LNCAP (cell line): ENCODE results near the gene SUGT1.

Source experiments
- CTCF ChIP-seq: fragments of 450-650 bp; IDR thresholded peaks from 2 replicates; pipeline ENCODE4 v1.5.1; 2017; ENCODE audit warnings: mild to moderate bottlenecking

Gene SUGT1

GRCh38 chr13:52652196-52652979, at the start of gene SUGT1:
SUGT1 (plus strand) TSS chr13:52652836; CDS start chr13:52652921, 85 bp downstream.
- TF ChIP-seq CTCF: peak; percentile 53

GRCh38 chr13:52609013-52609606, 43.5 kb upstream of the SUGT1 start:
- peak; percentile 45; the same call in 1 of the 2 replicates for TF ChIP-seq CTCF

- no peak for TF ChIP-seq CTCF
Observed at GRCh38 chr13:52615134-52615801, 37.4 kb upstream of the SUGT1 start.

GRCh38 chr13:52615812-52616211, 36.8 kb upstream of the SUGT1 start:
- no peak for TF ChIP-seq CTCF

GRCh38 chr13:52617070-52618060, 35.3 kb upstream of the SUGT1 start:
- no peak for TF ChIP-seq CTCF

- TF ChIP-seq CTCF: no peak
Observed at GRCh38 chr13:52638666-52639328, 13.8 kb upstream of the SUGT1 start.
